Transverse colon (tissue), 4 donors: ENCODE measurements around the gene PBX1. TPM values are rescaled to one million over a fixed set of nuclear protein-coding genes. Genes with fewer than 3 reads are reported as not detected.
A peak's percentile ranks its signal among the peaks of the same experiment; 100 is the strongest.

Experiments
- DNase-seq: peaks from one replicate; pipeline ENCODE4 v3.0.0-alpha.2; 2019
- H3K27ac ChIP-seq, 4 donors: fragments of 200-600 bp; sonication (generic); 2 replicates each; pipeline ENCODE4 v1.5.1; 2016 to 2018; ENCODE audit warnings: inconsistent platforms in 4 of 4
- H3K27me3 ChIP-seq: fragments of 200-600 bp; sonication (generic); 2 replicates; pipeline ENCODE4 v1.5.1; 2017; ENCODE audit warnings: inconsistent platforms
- H3K36me3 ChIP-seq, 4 donors: fragments of 200-600 bp; sonication (generic); 2 replicates each; pipeline ENCODE4 v1.5.1; 2017 to 2019; ENCODE audit warnings: inconsistent platforms in 4 of 4
- H3K4me1 ChIP-seq, 4 donors: fragments of 200-600 bp; sonication (generic); 2 replicates each; pipeline ENCODE4 v1.5.1; 2017 to 2020; ENCODE audit warnings: inconsistent platforms in 4 of 4
- H3K4me3 ChIP-seq, 4 donors: fragments of 200-600 bp; sonication (generic); 1 replicate in 1 of 4; 2 replicates in 3 of 4; pipeline versions ENCODE4 v1.5.1 to v1.6.1; 2017 to 2019; ENCODE audit warnings: inconsistent platforms in 4 of 4
- H3K9me3 ChIP-seq, 2 donors: fragments of 200-600 bp; sonication (generic); 2 replicates each; pipeline ENCODE4 v1.5.1; 2017 to 2019; ENCODE audit warnings: inconsistent platforms in 2 of 2
- CTCF ChIP-seq, 5 experiments: fragments of 200-600 bp in 3 of 5; fragments of 450-650 bp in 2 of 5; sonication (generic) in 3 of 5; IDR thresholded peaks; 1 replicate in 2 of 5; 2 replicates in 3 of 5; pipeline ENCODE4 v1.5.1; 2016 to 2017; ENCODE audit warnings: antibody characterized with exemption in 5 of 5, inconsistent platforms in 3 of 5, mild to moderate bottlenecking in 2 of 5, moderate library complexity in 1 of 5
- EP300 ChIP-seq: sonication (generic); formaldehyde crosslinking; IDR thresholded peaks from one replicate; pipeline ENCODE4 v1.6.1; 2017; ENCODE audit warnings: antibody characterized with exemption, low read depth
- POLR2A ChIP-seq: fragments of 450-650 bp; IDR thresholded peaks from one replicate; pipeline ENCODE4 v1.6.1; 2016; ENCODE audit warnings: antibody characterized with exemption, mild to moderate bottlenecking, moderate library complexity
- POLR2AphosphoS5 ChIP-seq, 3 donors: sonication (generic); formaldehyde crosslinking; IDR thresholded peaks; one replicate each; pipeline ENCODE4 v1.6.1; 2016; ENCODE audit warnings: antibody characterized with exemption in 3 of 3
- WGBS, 2 donors: methylation state at CpG; one replicate each; pipeline ENCODE4 v1.1.5; 2018; ENCODE audit warnings: low coverage in 1 of 2; 5-methylcytosine and 5-hydroxymethylcytosine counted together
- in situ Hi-C, 4 donors: fragments of 200-750 bp; cut with MboI; loops; one replicate each; pipeline versions ENCODE4 v1.15.0 to v1.15.1; 2017; ENCODE audit warnings: low sequenced_read_pairs in 3 of 4, low pct_ligation_motif_present in 1 of 4, low pct_unique_long_range_greater_than_20kb in 1 of 4
- intact Hi-C: fragments of 100-400 bp; cut with DNase I; formaldehyde crosslinking; loops from one replicate; pipeline ENCODE4 v1.15.1; 2023; ENCODE audit warnings: low total_unique reads
- total RNA-seq, 4 donors: library from RNA; depleted of rRNA; stranded (reverse); fragments of >200 nt; gene quantifications; one replicate each; pipeline ENCODE4 v1.1.0, GENCODE V29; 2016

The PBX1 gene
- total RNA-seq, 4 donors from 2014 or later = 46.8 to 77.2 (median 50.7) TPM

- no peaks in the 10 kb centered on the region for H3K9me3 ChIP-seq
- H3K4me3 ChIP-seq = no peak overlapping the region
- TF ChIP-seq EP300 (no peak), POLR2A (no peak), CTCF (IDR thresholded peaks at IDR 0.05) (no peak), POLR2AphosphoS5 (IDR thresholded peaks at IDR 0.05) (no peak)
- H3K27me3 ChIP-seq = no peaks in the 10 kb centered on the region
- no peak for DNase-seq
- H3K36me3 ChIP-seq = no peaks in the 10 kb centered on the region
- peak overlapping the region; percentile 32 to 55 (median 42) for H3K27ac ChIP-seq
- peaks cover 0 to 39% (median 5%) of the 10 kb centered on the region in 4 donors for H3K4me1 ChIP-seq
- intact Hi-C loops (no loop called here), in situ Hi-C loops (no loop called here)
- 77 to 87% methylated on average over 3 to 6 of the region's 6 CpGs for WGBS, 2 donors
These were observed 242.3 kb downstream of the PBX1 start for GRCh38 chr1:164801246-164801731.

- 75% methylated on average over 2 to 7 of the region's 7 CpGs for WGBS, 2 donors
- no peak for TF ChIP-seq POLR2AphosphoS5 (IDR thresholded peaks at IDR 0.05)
- TF ChIP-seq POLR2A = no peak
- TF ChIP-seq EP300 = no peak
- TF ChIP-seq CTCF (IDR thresholded peaks at IDR 0.05) = no peak
- Histone ChIP-seq H3K4me3 (no peak overlapping the region), H3K27me3 (no peaks in the 10 kb centered on the region), H3K27ac (peak overlapping the region; percentile 32 to 55 (median 42)), H3K4me1 (peaks cover 0 to 38% (median 3%) of the 10 kb centered on the region in 4 donors), H3K36me3 (no peaks in the 10 kb centered on the region), H3K9me3 (no peaks in the 10 kb centered on the region)
- no peak for DNase-seq
- in situ Hi-C loops (no loop called here), intact Hi-C loops (no loop called here)
These were observed 243.0 kb downstream of the PBX1 start for GRCh38 chr1:164801791-164802502.

- in situ Hi-C loops = no loop called here
- H3K27me3 ChIP-seq = no peaks in the 10 kb centered on the region
- H3K36me3 ChIP-seq = peaks cover 0 to 5% (median 0%) of the 10 kb centered on the region in 4 donors
- no peak for DNase-seq
- H3K4me1 ChIP-seq = peaks cover 0 to 38% (median 2%) of the 10 kb centered on the region in 4 donors
- H3K4me3 ChIP-seq = no peak overlapping the region
- 64 to 68% methylated on average over 7 of the region's 7 CpGs for WGBS, 2 donors
- H3K27ac ChIP-seq = peak overlapping the region in 3 of 4 donors; percentile 32 to 55 (median 40)
- TF ChIP-seq CTCF (IDR thresholded peaks at IDR 0.05) (no peak), POLR2AphosphoS5 (IDR thresholded peaks at IDR 0.05) (no peak), POLR2A (no peak), EP300 (no peak)
- intact Hi-C loops = no loop called here
- no peaks in the 10 kb centered on the region for H3K9me3 ChIP-seq
These were observed 243.7 kb downstream of the PBX1 start for GRCh38 chr1:164802529-164803282.

DNA sequence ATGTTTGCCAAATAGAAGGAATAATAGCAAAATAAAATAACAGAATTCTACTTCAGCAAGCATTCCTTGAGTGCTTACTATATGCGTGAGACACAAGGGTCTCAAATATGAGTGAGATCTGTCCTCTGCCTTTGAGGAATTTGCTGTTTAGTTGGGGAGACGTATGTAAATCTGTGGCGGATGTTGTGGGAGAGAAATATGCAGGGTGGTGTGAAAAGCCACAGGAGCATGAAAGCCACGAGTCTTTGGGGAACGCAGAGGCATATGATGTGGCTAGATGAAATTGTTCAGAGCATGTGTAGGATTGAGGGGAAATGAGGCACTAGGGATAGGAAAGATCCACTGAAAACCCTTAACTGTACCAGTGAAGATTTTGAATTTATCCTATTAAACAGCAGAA, 244.4 kb downstream of the PBX1 start:
- H3K27ac ChIP-seq = no peak overlapping the region

More for the DNA sequence above, 244.4 kb downstream of the PBX1 start:
- 74 to 93% methylated on average over 4 to 5 of the region's 5 CpGs for WGBS, 2 donors
- Histone ChIP-seq H3K4me1 (peaks cover 0 to 38% (median 2%) of the 10 kb centered on the region in 4 donors), H3K9me3 (no peaks in the 10 kb centered on the region), H3K36me3 (peaks cover 0 to 12% (median 0%) of the 10 kb centered on the region in 4 donors), H3K27me3 (no peaks in the 10 kb centered on the region), H3K4me3 (no peak overlapping the region)
- no peak for DNase-seq
- in situ Hi-C loops = no loop called here
- intact Hi-C loops = no loop called here
- no peak for TF ChIP-seq CTCF (IDR thresholded peaks at IDR 0.05)
- TF ChIP-seq POLR2A = no peak
- no peak for TF ChIP-seq POLR2AphosphoS5 (IDR thresholded peaks at IDR 0.05)
- TF ChIP-seq EP300 = no peak
